SK-N-SH (cell line): ENCODE results near the gene ZSWIM8. TPM values are rescaled to one million over a fixed set of nuclear protein-coding genes. Genes with fewer than 3 reads are reported as not detected.

Experiments used
- CTCF ChIA-PET: fragments of 300-600, 350-600 bp; formaldehyde crosslinking; extraction: SDS; loops from one replicate; lab custom pipeline; 2021; lab: Yijun Ruan, JAX
- POLR2A ChIA-PET: fragments of 350-600 bp; sonication (Branson Sonifier 250); formaldehyde crosslinking; extraction: SDS; loops from one replicate; lab custom pipeline; 2020; ENCODE audit warnings: antibody characterized with exemption, inconsistent platforms; lab: Yijun Ruan, JAX
- DNase-seq: peaks from one replicate; pipeline ENCODE4 v3.0.0; 2012
- H2AFZ ChIP-seq: fragments of 200-600 bp; sonication (generic); 2 replicates; pipeline ENCODE4 v1.8.1; 2016; ENCODE audit warnings: antibody characterized with exemption, mild to moderate bottlenecking, low read depth
- H3F3A ChIP-seq: fragments of 200-600 bp; sonication (generic); replicated peaks from 2 replicates; pipeline ENCODE3; 2016; ENCODE audit warnings: antibody characterized with exemption, mild to moderate bottlenecking; ENCODE audit not compliant: insufficient read depth
- H3K27ac ChIP-seq, 2 experiments: fragments of 200-500 bp in 1 of 2; fragments of 200-600 bp in 1 of 2; sonication (Bioruptor generic) in 1 of 2; sonication (generic), shearing (Covaris generic) in 1 of 2; 2 replicates each; pipeline versions ENCODE4 v1.5.1 to v1.6.1; 2014 to 2016; ENCODE audit warnings: low read depth in 2 of 2, inconsistent platforms in 1 of 2, low read length in 1 of 2, mild to moderate bottlenecking in 1 of 2, mixed read lengths in 1 of 2
- H3K27me3 ChIP-seq: fragments of 200-600 bp; sonication (generic), shearing (Covaris generic); 2 replicates; pipeline ENCODE4 v1.6.1; 2016; ENCODE audit warnings: mixed run types; ENCODE audit not compliant: insufficient read depth
- H3K36me3 ChIP-seq, 2 experiments: fragments of 200-500 bp in 1 of 2; fragments of 200-600 bp in 1 of 2; sonication (Bioruptor generic) in 1 of 2; sonication (generic) in 1 of 2; replicated peaks in 1 of 2; 2 replicates each; pipeline versions ENCODE3 to v1.5.1; 2014 to 2016; ENCODE audit warnings: low read length in 1 of 2, mild to moderate bottlenecking in 1 of 2; ENCODE audit not compliant: insufficient read depth in 2 of 2, control insufficient read depth in 1 of 2
- H3K4me1 ChIP-seq, 2 experiments: fragments of 200-500 bp in 1 of 2; fragments of 200-600 bp in 1 of 2; sonication (Bioruptor generic) in 1 of 2; sonication (generic), shearing (Covaris generic) in 1 of 2; 2 replicates each; pipeline versions ENCODE4 v1.5.1 to v1.6.1; 2014 to 2016; ENCODE audit warnings: low read depth in 1 of 2, low read length in 1 of 2, mixed run types in 1 of 2; ENCODE audit not compliant: insufficient read depth in 2 of 2, control insufficient read depth in 1 of 2
- H3K4me2 ChIP-seq: fragments of 200-600 bp; sonication (generic), shearing (Covaris generic); 2 replicates; pipeline ENCODE4 v1.6.1; 2017; ENCODE audit warnings: mixed run types
- H3K4me3 ChIP-seq, 2 experiments: fragments of 200-500 bp in 1 of 2; fragments of 200-600 bp in 1 of 2; sonication (Bioruptor generic) in 1 of 2; sonication (generic), shearing (Covaris generic) in 1 of 2; 2 replicates each; pipeline versions ENCODE4 v1.5.1 to v1.8.1; 2014 to 2016; ENCODE audit warnings: low read depth in 2 of 2, inconsistent platforms in 1 of 2, low read length in 1 of 2, mild to moderate bottlenecking in 1 of 2, mixed read lengths in 1 of 2, moderate library complexity in 1 of 2
- H3K79me2 ChIP-seq: fragments of 200-600 bp; sonication (generic); 2 replicates; pipeline ENCODE4 v1.8.1; 2017; ENCODE audit warnings: mild to moderate bottlenecking; ENCODE audit not compliant: insufficient read depth
- H3K9ac ChIP-seq: fragments of 200-600 bp; sonication (generic); 2 replicates; pipeline ENCODE4 v1.6.1; 2017; ENCODE audit warnings: mixed run types
- H3K9me2 ChIP-seq: fragments of 200-600 bp; sonication (generic); 2 replicates; pipeline ENCODE4 v1.6.1; 2017; ENCODE audit warnings: mixed run types
- H3K9me3 ChIP-seq: fragments of 200-600 bp; sonication (generic); 2 replicates; pipeline ENCODE4 v1.6.1; 2017; ENCODE audit warnings: mixed run types, mild to moderate bottlenecking, moderate library complexity
- H4K20me1 ChIP-seq: fragments of 200-600 bp; sonication (generic); 2 replicates; pipeline ENCODE4 v1.6.1; 2017; ENCODE audit warnings: mild to moderate bottlenecking, mixed run types; ENCODE audit not compliant: insufficient read depth
- CHD2 ChIP-seq: fragments of 150-350 bp; IDR thresholded peaks from 2 replicates; pipeline ENCODE4 v1.6.1; 2018; ENCODE audit warnings: low read length; ENCODE audit not compliant: partially characterized antibody
- CTCF ChIP-seq: fragments of 200-600 bp; sonication (generic); IDR thresholded peaks from 2 replicates; pipeline ENCODE4 v1.6.1; 2017; ENCODE audit warnings: antibody characterized with exemption, mild to moderate bottlenecking, moderate library complexity
- FOXM1 ChIP-seq: IDR thresholded peaks from 2 replicates; pipeline ENCODE4 v1.4.0; 2012; ENCODE audit warnings: low read depth, mild to moderate bottlenecking
- GABPA ChIP-seq: IDR thresholded peaks from 2 replicates; pipeline ENCODE4 v1.4.0; 2012; ENCODE audit warnings: low read depth, mild to moderate bottlenecking
- IRF3 ChIP-seq: fragments of 150-350 bp; IDR thresholded peaks from 2 replicates; pipeline ENCODE4 v1.6.1; 2016; ENCODE audit warnings: mild to moderate bottlenecking, low read depth, low read length
- MEF2A ChIP-seq: IDR thresholded peaks from 2 replicates; pipeline ENCODE4 v1.4.0; 2012; ENCODE audit warnings: low read depth, borderline replicate concordance
- PBX3 ChIP-seq: IDR thresholded peaks from 2 replicates; pipeline ENCODE4; 2012
- POLR2AphosphoS5 ChIP-seq: IDR thresholded peaks from 2 replicates; pipeline ENCODE4 v1.6.1; 2012; ENCODE audit warnings: low read depth, low read length
- REST ChIP-seq: IDR thresholded peaks from 2 replicates; pipeline ENCODE4 v1.6.1; 2012; ENCODE audit warnings: mild to moderate bottlenecking, low read depth, low read length, moderate library complexity
- TEAD4 ChIP-seq: IDR thresholded peaks from 2 replicates; pipeline ENCODE4 v1.4.0; 2012; ENCODE audit warnings: mild to moderate bottlenecking, borderline replicate concordance; ENCODE audit not compliant: insufficient read depth
- USF2 ChIP-seq: fragments of 150-350 bp; IDR thresholded peaks from 2 replicates; pipeline ENCODE4 v1.6.1; 2017; ENCODE audit warnings: antibody characterized with exemption, low read length, low read depth, borderline replicate concordance
- ZBTB33 ChIP-seq: IDR thresholded peaks from 2 replicates; pipeline ENCODE4 v1.4.0; 2012; ENCODE audit warnings: low read depth, borderline replicate concordance
- WGBS: methylation state at CpG from one replicate; pipeline ENCODE4 v1.1.6; 2017; ENCODE audit warnings: low lambda C conversion rate; 5-methylcytosine and 5-hydroxymethylcytosine counted together
- polyA plus RNA-seq, 3 experiments: library from polyadenylated mRNA; depleted of rRNA; stranded (reverse); fragments of >200 nt; gene quantifications; 2 replicates each; pipeline ENCODE4 v1.2.3, GENCODE V29; 2012

Gene ZSWIM8
- polyA plus RNA-seq, 1 of the 3 experiments (the other 2 are of a cell fraction), result 97.3 TPM

- TF ChIP-seq MEF2A (no peak), POLR2AphosphoS5 (no peak), GABPA (no peak), FOXM1 (no peak), PBX3 (no peak)
Observed at GRCh38 chr10:73788864-73789658, 3.7 kb downstream of the ZSWIM8 start (continued).

GRCh38 chr10:73789659-73790055 lies 4.3 kb downstream of the ZSWIM8 start:
- Histone ChIP-seq H3K9me3 (no peaks in the 10 kb centered on the region), H3K4me3 (no peak overlapping the region), H2AFZ (no peak overlapping the region), H3K27me3 (no peaks in the 10 kb centered on the region), H3K27ac (no peak overlapping the region; a peak in 1 of 4 replicates), H3K4me2 (no peak overlapping the region), H3K79me2 (peaks cover 41% of the 10 kb centered on the region), H3F3A (peaks cover 3% of the 10 kb centered on the region), H3K9me2 (no peaks in the 10 kb centered on the region), H3K36me3 (peaks cover 29 to 59% of the 10 kb centered on the region in 2 experiments), H4K20me1 (peaks cover 26% of the 10 kb centered on the region), H3K9ac (no peak overlapping the region), H3K4me1 (peaks cover 0 to 15% of the 10 kb centered on the region in 2 experiments; a peak in 3 of 4 replicates)
- ChIA-PET CTCF (interaction anchor here (1.6 kb wide), 1 partner anchor 27 kb away, joined by 4 read pairs; no protein-coding TSS in a partner anchor), POLR2A (interaction anchor here (0.5 to 1.4 kb wide), 2 partner anchors 17 to 213 kb away, joined by 3 to 4 read pairs; a partner anchor contains a TSS)
- no peak for DNase-seq
- TF ChIP-seq CTCF, result no peak
- no peak for TF ChIP-seq TEAD4
- no peak for TF ChIP-seq IRF3
- TF ChIP-seq USF2, result no peak
- TF ChIP-seq REST, result no peak
- TF ChIP-seq ZBTB33, result no peak
- no peak for TF ChIP-seq CHD2
- 88% methylated on average over 7 of the region's 10 CpGs for WGBS
